ENCODE measurements around the gene HOXC11. TPM values are rescaled to one million over a fixed set of nuclear protein-coding genes. Genes with fewer than 3 reads are reported as not detected.

Gene HOXC11
- polyA plus RNA-seq, 10 donors: 0.08 to 9.7 (median 2.8) TPM; not detected in 4

GRCh38 chr12:53971686-53972085 lies 1.2 kb upstream of the HOXC11 start:
- no peak for DNase-seq

GRCh38 chr12:53972152-53972702 lies 699 bp upstream of the HOXC11 start:
- peak in 1 of 3 donors; percentile 49 for DNase-seq

- DNase-seq: peak in 1 of 3 donors; percentile 89
These were observed 513 bp downstream of the HOXC11 start for GRCh38 chr12:53973236-53974042.

GRCh38 chr12:53974084-53975063 lies 1.4 kb downstream of the HOXC11 start, which contains the start of gene HOTAIR:
Gene HOTAIR, minus strand, starts transcription at chr12:53974954.
- peak in 1 of 3 donors; percentile 90 for DNase-seq

GRCh38 chr12:53975064-53975471 lies 2.1 kb downstream of the HOXC11 start:
- DNase-seq: no peak

- DNase-seq: no peak
These were observed 2.7 kb downstream of the HOXC11 start for GRCh38 chr12:53975479-53976152.

GRCh38 chr12:53976172-53976822 lies 3.4 kb downstream of the HOXC11 start:
- peak in 1 of 3 donors; percentile 93 for DNase-seq

- DNase-seq: no peak
These were observed 4.1 kb downstream of the HOXC11 start for GRCh38 chr12:53976823-53977595.

GRCh38 chr12:53977596-53978445 lies 4.9 kb downstream of the HOXC11 start:
- DNase-seq: no peak

GRCh38 chr12:53978477-53979356 lies 5.8 kb downstream of the HOXC11 start:
- DNase-seq: no peak

- DNase-seq: peak in 1 of 3 donors; percentile 84
These were observed 7.3 kb downstream of the HOXC11 start for GRCh38 chr12:53980104-53980801.

- DNase-seq: peak in 1 of 3 donors; percentile 86
These were observed 8.0 kb downstream of the HOXC11 start for GRCh38 chr12:53980802-53981496.

GRCh38 chr12:53981634-53982565 lies 9.0 kb downstream of the HOXC11 start:
- DNase-seq: peak in 1 of 3 donors; percentile 89

- no peak for DNase-seq
These were observed 10.0 kb downstream of the HOXC11 start for GRCh38 chr12:53982648-53983567.
